Muscle layer of duodenum (tissue), 2 donors: Measurements from ENCODE around the gene TSPAN4.

Source experiments
- H3K27ac ChIP-seq: one replicate; pipeline ENCODE4 v1.7.0; 2013; ENCODE audit warnings: mild to moderate bottlenecking, low read length
- H3K27me3 ChIP-seq: one replicate; pipeline ENCODE4 v1.7.0; 2013; ENCODE audit warnings: low read depth, mild to moderate bottlenecking, control low read depth, low read length
- H3K36me3 ChIP-seq, 2 donors: one replicate each; pipeline ENCODE4 v1.7.0; 2013; ENCODE audit warnings: low read length in 2 of 2, control low read depth in 1 of 2, mild to moderate bottlenecking in 1 of 2; ENCODE audit not compliant: insufficient read depth in 2 of 2, control insufficient read depth in 1 of 2
- H3K4me1 ChIP-seq, 2 donors: one replicate each; pipeline ENCODE4 v1.7.0; 2013; ENCODE audit warnings: low read length in 2 of 2, mild to moderate bottlenecking in 2 of 2, control low read depth in 1 of 2, moderate library complexity in 1 of 2; ENCODE audit not compliant: insufficient read depth in 2 of 2, control insufficient read depth in 1 of 2
- H3K4me3 ChIP-seq, 2 donors: one replicate each; pipeline ENCODE4 v1.7.0; 2013; ENCODE audit warnings: low read length in 2 of 2, low read depth in 1 of 2, mild to moderate bottlenecking in 1 of 2
- H3K9me3 ChIP-seq, 2 donors: one replicate each; pipeline ENCODE4 v1.7.0; 2013; ENCODE audit warnings: low read length in 2 of 2, control low read depth in 1 of 2, mild to moderate bottlenecking in 1 of 2; ENCODE audit not compliant: control insufficient read depth in 1 of 2
- donor health status: healthy.

TSPAN4 gene

DNA sequence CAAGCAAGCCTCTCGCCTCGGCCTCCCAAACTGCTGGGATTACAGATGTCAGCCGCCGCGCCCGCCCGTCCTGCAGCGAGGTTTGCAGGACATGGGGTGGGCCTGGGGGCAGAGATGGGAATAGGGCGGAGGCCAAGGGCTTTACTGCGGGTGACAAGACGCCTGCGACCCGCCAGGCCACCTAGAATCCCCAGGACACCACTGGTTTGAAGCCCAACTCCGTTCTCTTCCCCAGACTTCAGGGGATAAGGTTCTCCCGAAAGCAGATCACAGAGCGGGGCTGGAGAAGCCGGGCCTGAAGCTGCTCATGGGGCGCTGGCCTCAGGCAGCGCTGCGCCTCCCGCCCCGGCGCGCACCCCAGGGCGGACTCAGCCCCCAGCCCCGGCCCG is 677 bp upstream of the TSPAN4 start:
- H3K4me3 ChIP-seq, result peak overlapping the region; percentile 74 to 99
- peaks cover 11 to 56% of the 10 kb centered on the region in 2 donors for H3K4me1 ChIP-seq
- H3K36me3 ChIP-seq, result peaks cover 10 to 37% of the 10 kb centered on the region in 2 donors
- peak overlapping the region; percentile 31 for H3K27ac ChIP-seq
- H3K9me3 ChIP-seq, result no peaks in the 10 kb centered on the region
- H3K27me3 ChIP-seq, result no peaks in the 10 kb centered on the region

- H3K9me3 ChIP-seq, result no peaks in the 10 kb centered on the region
- peak overlapping the region; percentile 45 for H3K27ac ChIP-seq
- no peaks in the 10 kb centered on the region for H3K27me3 ChIP-seq
- peaks cover 11 to 57% of the 10 kb centered on the region in 2 donors for H3K4me1 ChIP-seq
- peaks cover 7 to 26% of the 10 kb centered on the region in 2 donors for H3K36me3 ChIP-seq
- peak overlapping the region; percentile 59 to 99 for H3K4me3 ChIP-seq
These were observed 558 bp downstream of the TSPAN4 start for GRCh38 chr11:843086-843734.

GRCh38 chr11:843818-844692 is 1.4 kb downstream of the TSPAN4 start:
- peak overlapping the region; percentile 45 for H3K27ac ChIP-seq
- peaks cover 11 to 59% of the 10 kb centered on the region in 2 donors for H3K4me1 ChIP-seq
- H3K36me3 ChIP-seq, result peaks cover 7 to 18% of the 10 kb centered on the region in 2 donors
- peak overlapping the region; percentile 59 to 99 for H3K4me3 ChIP-seq
- H3K27me3 ChIP-seq, result no peaks in the 10 kb centered on the region
- no peaks in the 10 kb centered on the region for H3K9me3 ChIP-seq

DNA sequence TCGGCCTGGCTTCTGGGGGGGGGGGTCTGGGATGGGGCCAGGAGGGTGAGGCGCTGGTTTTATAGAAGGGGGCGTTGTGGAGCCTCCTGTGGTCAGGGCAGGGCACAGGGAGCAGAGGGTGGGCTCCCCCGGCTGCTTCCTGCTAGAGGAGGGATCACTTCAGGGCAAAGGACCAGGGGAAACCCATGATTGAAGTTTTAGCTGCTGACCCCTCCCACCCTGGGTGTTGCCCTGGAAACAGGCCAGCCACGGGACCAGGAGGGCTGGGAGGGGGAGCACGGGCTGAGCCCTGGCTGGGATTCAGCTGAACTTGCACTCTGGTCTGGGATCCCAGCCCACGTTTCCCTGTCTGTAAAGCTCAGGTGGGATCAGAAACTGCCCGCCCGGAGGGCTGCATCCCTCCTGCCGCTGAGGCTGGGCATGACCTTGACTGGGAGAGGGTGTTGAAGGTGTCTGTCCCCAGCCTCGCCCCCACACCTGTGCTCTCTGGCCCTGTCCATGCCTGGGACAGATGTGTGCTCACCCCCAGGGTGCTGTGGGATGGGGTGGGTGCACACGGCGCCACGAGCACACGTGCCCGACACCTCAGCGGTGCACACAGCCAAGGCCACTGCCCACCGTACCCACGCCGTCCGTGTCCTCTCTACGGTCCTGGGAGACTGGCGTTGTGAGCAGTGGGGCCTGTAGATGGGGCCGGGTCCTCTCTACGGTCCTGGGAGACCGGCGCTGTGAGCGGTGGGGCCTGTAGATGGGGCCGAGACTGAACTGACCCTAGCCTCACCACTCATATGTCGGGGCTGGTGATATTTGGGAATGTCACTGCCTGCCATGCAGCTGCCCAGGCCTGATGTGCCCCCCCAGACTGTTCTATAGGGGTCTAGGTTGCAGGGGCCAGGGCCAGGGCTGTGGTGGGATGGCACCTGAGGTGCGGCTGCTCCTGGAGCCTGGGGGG is 2.3 kb downstream of the TSPAN4 start:
- peaks cover 11 to 61% of the 10 kb centered on the region in 2 donors for H3K4me1 ChIP-seq
- peaks cover 2 to 8% of the 10 kb centered on the region in 2 donors for H3K36me3 ChIP-seq
- H3K27ac ChIP-seq, result no peak overlapping the region
- no peaks in the 10 kb centered on the region for H3K9me3 ChIP-seq
- H3K27me3 ChIP-seq, result no peaks in the 10 kb centered on the region
- peak overlapping the region; percentile 10 to 26 for H3K4me3 ChIP-seq

GRCh38 chr11:845872-846495 is 3.3 kb downstream of the TSPAN4 start:
- Histone ChIP-seq H3K4me1 (peaks cover 7 to 61% of the 10 kb centered on the region in 2 donors), H3K36me3 (no peaks in the 10 kb centered on the region), H3K9me3 (no peaks in the 10 kb centered on the region), H3K4me3 (no peak overlapping the region), H3K27ac (no peak overlapping the region), H3K27me3 (no peaks in the 10 kb centered on the region)

DNA sequence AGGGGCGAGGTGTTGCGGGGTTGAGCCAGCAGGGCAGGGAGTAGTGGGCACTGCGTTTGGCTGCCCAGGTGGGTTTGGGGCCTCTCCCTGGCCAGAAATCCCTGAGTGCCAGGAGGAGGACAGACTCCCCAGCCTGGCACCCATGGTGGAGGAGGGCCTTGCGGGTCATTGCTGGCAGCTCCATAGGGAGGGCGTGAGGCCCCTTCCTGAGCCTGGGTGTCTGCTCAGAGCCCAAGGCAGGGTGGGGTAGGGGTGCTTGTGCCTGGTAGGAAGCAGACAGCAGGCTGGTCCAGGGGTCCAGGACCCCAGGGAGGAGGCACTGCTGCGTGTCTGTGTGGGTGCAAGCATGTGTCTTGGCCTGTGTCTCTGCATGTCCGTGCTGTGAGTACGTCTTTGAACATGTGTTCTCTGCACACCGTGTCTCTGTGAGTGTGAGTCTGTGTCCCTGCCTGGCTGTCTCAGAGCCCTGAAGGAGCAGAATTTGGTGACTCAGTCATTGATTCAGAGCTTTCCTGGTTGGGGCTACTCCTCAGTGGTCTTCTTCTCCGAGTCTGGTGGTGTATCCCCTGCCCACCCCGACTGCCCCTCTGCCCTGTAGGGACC is 3.9 kb downstream of the TSPAN4 start:
- no peak overlapping the region for H3K4me3 ChIP-seq
- H3K27ac ChIP-seq, result no peak overlapping the region
- no peaks in the 10 kb centered on the region for H3K27me3 ChIP-seq
- peaks cover 3 to 61% of the 10 kb centered on the region in 2 donors for H3K4me1 ChIP-seq
- H3K9me3 ChIP-seq, result no peaks in the 10 kb centered on the region
- H3K36me3 ChIP-seq, result no peaks in the 10 kb centered on the region

- H3K27me3 ChIP-seq, result no peaks in the 10 kb centered on the region
These were observed 5.2 kb downstream of the TSPAN4 start for GRCh38 chr11:847876-848275.

DNA sequence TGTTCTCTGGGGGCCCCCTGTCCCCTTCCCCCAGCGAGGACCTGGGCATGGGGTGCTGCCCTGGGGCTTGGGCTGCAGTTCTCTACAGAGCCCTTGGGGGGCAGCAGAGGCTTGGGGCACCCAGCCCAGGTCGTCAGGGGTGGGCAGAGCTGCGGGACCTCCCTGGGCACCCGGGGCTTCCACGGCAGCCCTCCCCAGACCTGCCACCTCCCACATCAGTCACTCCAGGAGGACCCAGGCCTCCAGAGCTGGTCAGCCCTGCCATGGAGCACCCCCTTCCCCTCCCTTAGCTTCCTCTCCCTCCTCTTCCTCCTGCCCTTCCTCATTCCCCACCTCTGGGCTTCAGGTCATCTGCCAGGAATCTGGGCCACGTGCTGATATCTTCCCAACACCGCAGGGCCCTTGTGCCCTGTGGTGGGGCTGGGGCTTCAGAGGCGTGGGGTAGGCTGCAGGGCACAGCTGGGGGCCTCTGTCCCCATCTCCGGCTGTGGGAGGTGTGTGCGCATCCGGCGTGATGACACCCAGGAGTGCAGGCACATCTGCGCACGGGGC is 5.8 kb downstream of the TSPAN4 start:
- peaks cover 3 to 57% of the 10 kb centered on the region in 2 donors for H3K4me1 ChIP-seq
- H3K4me3 ChIP-seq, result peak overlapping the region in 1 of 2 donors; percentile 67
- H3K36me3 ChIP-seq, result no peaks in the 10 kb centered on the region
- no peak overlapping the region for H3K27ac ChIP-seq
- no peaks in the 10 kb centered on the region for H3K9me3 ChIP-seq
- H3K27me3 ChIP-seq, result no peaks in the 10 kb centered on the region

More at GRCh38 chr11:847876-848275, 5.2 kb downstream of the TSPAN4 start:
- H3K27ac ChIP-seq, result no peak overlapping the region
- H3K4me1 ChIP-seq, result peaks cover 3 to 61% of the 10 kb centered on the region in 2 donors
- no peaks in the 10 kb centered on the region for H3K9me3 ChIP-seq
- no peaks in the 10 kb centered on the region for H3K36me3 ChIP-seq
- no peak overlapping the region for H3K4me3 ChIP-seq

GRCh38 chr11:849104-849824 is 6.6 kb downstream of the TSPAN4 start:
- peak overlapping the region in 1 of 2 donors; percentile 67 for H3K4me3 ChIP-seq
- H3K4me1 ChIP-seq, result peaks cover 3 to 50% of the 10 kb centered on the region in 2 donors
- no peaks in the 10 kb centered on the region for H3K36me3 ChIP-seq
- H3K27ac ChIP-seq, result no peak overlapping the region
- no peaks in the 10 kb centered on the region for H3K9me3 ChIP-seq
- H3K27me3 ChIP-seq, result no peaks in the 10 kb centered on the region
